Tibial artery (tissue), 4 donors: ENCODE measurements around the gene AKAP10.

Source experiments
- DNase-seq, 2 donors: peaks; one replicate each; pipeline ENCODE4 v3.0.0-alpha.2; 2019
- H3K27ac ChIP-seq, 2 donors: fragments of 200-600 bp; sonication (generic) in 1 of 2; 1 replicate in 1 of 2; 2 replicates in 1 of 2; pipeline ENCODE4 v1.5.1; 2018 to 2019; ENCODE audit warnings: mild to moderate bottlenecking in 1 of 2
- H3K27me3 ChIP-seq, 2 donors: fragments of 200-600 bp; sonication (generic) in 1 of 2; one replicate each; pipeline versions ENCODE4 v1.5.1 to v1.6.0; 2016 to 2019
- H3K36me3 ChIP-seq, 3 donors: fragments of 200-600 bp; sonication (generic) in 2 of 3; one replicate each; pipeline ENCODE4 v1.5.1; 2016 to 2019; ENCODE audit warnings: mild to moderate bottlenecking in 2 of 3
- H3K4me1 ChIP-seq, 4 donors: fragments of 200-600 bp; sonication (generic) in 2 of 4; 1 replicate in 3 of 4; 2 replicates in 1 of 4; pipeline ENCODE4 v1.5.1; 2016 to 2019
- H3K4me3 ChIP-seq, 2 donors: fragments of 200-600 bp; sonication (generic) in 1 of 2; 1 replicate in 1 of 2; 2 replicates in 1 of 2; pipeline ENCODE4 v1.5.1; 2018 to 2019; ENCODE audit warnings: mild to moderate bottlenecking in 2 of 2
- H3K9me3 ChIP-seq, 3 donors: fragments of 200-600 bp; sonication (generic) in 1 of 3; one replicate each; pipeline ENCODE4 v1.5.1; 2016 to 2019
- CTCF ChIP-seq, 2 experiments: fragments of 200-600 bp in 1 of 2; fragments of 450-650 bp in 1 of 2; IDR thresholded peaks; one replicate each; pipeline ENCODE4 v1.5.1; 2017 to 2019; ENCODE audit warnings: antibody characterized with exemption in 2 of 2, mild to moderate bottlenecking in 1 of 2, moderate library complexity in 1 of 2
- intact Hi-C: fragments of 100-400 bp; cut with DNase I; formaldehyde crosslinking; loops from one replicate; pipeline ENCODE4 v1.15.0; 2023; ENCODE audit warnings: low total_unique reads

AKAP10 gene

GRCh38 chr17:19939993-19940721, 37.5 kb downstream of the AKAP10 start:
- H3K9me3 ChIP-seq: no peaks in the 10 kb centered on the region
- no peaks in the 10 kb centered on the region for H3K27me3 ChIP-seq
- peaks cover 0 to 7% (median 3%) of the 10 kb centered on the region in 4 donors for H3K4me1 ChIP-seq
- no peak overlapping the region for H3K27ac ChIP-seq
- H3K4me3 ChIP-seq: no peak overlapping the region
- peaks cover 29 to 56% (median 56%) of the 10 kb centered on the region in 3 donors for H3K36me3 ChIP-seq
- no peak for TF ChIP-seq CTCF (IDR thresholded peaks at IDR 0.05)
- intact Hi-C loops: no loop called here
- DNase-seq: no peak

- no peaks in the 10 kb centered on the region for H3K27me3 ChIP-seq
- intact Hi-C loops: no loop called here
- no peak for TF ChIP-seq CTCF (IDR thresholded peaks at IDR 0.05)
- H3K9me3 ChIP-seq: no peaks in the 10 kb centered on the region
- no peak overlapping the region for H3K27ac ChIP-seq
- H3K36me3 ChIP-seq: peaks cover 40 to 71% (median 64%) of the 10 kb centered on the region in 3 donors
- DNase-seq: no peak
- H3K4me1 ChIP-seq: peaks cover 0 to 7% (median 3%) of the 10 kb centered on the region in 4 donors
- no peak overlapping the region for H3K4me3 ChIP-seq
Measured at GRCh38 chr17:19938736-19939135, 38.9 kb downstream of the AKAP10 start.

GRCh38 chr17:19937522-19937921, 40.1 kb downstream of the AKAP10 start:
- Histone ChIP-seq H3K9me3 (no peaks in the 10 kb centered on the region), H3K36me3 (peaks cover 49 to 75% (median 65%) of the 10 kb centered on the region in 3 donors), H3K4me1 (peaks cover 0 to 6% (median 0%) of the 10 kb centered on the region in 4 donors), H3K27ac (no peak overlapping the region), H3K4me3 (no peak overlapping the region), H3K27me3 (no peaks in the 10 kb centered on the region)
- intact Hi-C loops: no loop called here
- TF ChIP-seq CTCF (IDR thresholded peaks at IDR 0.05): no peak
- no peak for DNase-seq

DNA sequence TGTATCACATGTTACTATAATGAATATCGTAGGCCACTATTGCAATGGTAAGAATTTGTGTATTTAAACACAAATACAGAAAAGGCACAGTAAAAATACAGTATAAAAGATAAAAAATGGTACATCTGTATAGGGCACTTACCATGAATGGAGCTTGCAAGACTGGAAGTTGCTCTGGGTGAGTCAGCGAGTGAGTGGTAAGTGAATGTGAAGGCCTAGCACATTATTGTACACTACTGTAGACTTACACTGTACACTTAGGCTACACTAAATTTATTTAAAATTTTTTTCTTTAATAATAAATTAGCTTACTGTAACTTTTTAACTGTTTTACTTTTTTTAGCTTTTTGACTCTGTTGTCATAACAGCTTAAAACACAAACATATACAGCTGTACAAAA, 42.5 kb downstream of the AKAP10 start:
- intact Hi-C loops: no loop called here
- no peak overlapping the region for H3K27ac ChIP-seq
- no peaks in the 10 kb centered on the region for H3K9me3 ChIP-seq
- no peaks in the 10 kb centered on the region for H3K27me3 ChIP-seq
- no peak for TF ChIP-seq CTCF (IDR thresholded peaks at IDR 0.05)
- H3K4me1 ChIP-seq: peaks cover 0 to 6% (median 0%) of the 10 kb centered on the region in 4 donors
- H3K36me3 ChIP-seq: peaks cover 73 to 87% (median 76%) of the 10 kb centered on the region in 3 donors
- DNase-seq: no peak
- no peak overlapping the region for H3K4me3 ChIP-seq

- TF ChIP-seq CTCF (IDR thresholded peaks at IDR 0.05): no peak
- Histone ChIP-seq H3K4me1 (peaks cover 0 to 6% (median 0%) of the 10 kb centered on the region in 4 donors), H3K27ac (no peak overlapping the region), H3K27me3 (no peaks in the 10 kb centered on the region), H3K4me3 (no peak overlapping the region), H3K36me3 (peaks cover 71 to 87% (median 74%) of the 10 kb centered on the region in 3 donors), H3K9me3 (no peaks in the 10 kb centered on the region)
- no peak for DNase-seq
- intact Hi-C loops: no loop called here
Measured at GRCh38 chr17:19933628-19934027, 44.0 kb downstream of the AKAP10 start.
